HEK293 (cell line): ENCODE results near the gene NUBPL.

ENCODE experiments used
- CTCF ChIA-PET: fragments of 350-600 bp; formaldehyde crosslinking; extraction: SDS; loops from one replicate; lab custom pipeline; 2021; ENCODE audit warnings: antibody characterized with exemption; lab: Yijun Ruan, JAX
- POLR2A ChIA-PET: fragments of 300-600 bp; formaldehyde crosslinking; extraction: SDS; loops from one replicate; lab custom pipeline; 2020; ENCODE audit warnings: antibody characterized with exemption, inconsistent platforms; lab: Yijun Ruan, JAX
- H3K27ac ChIP-seq: fragments of 200-500 bp; sonication (Bioruptor generic); 2 replicates; pipeline ENCODE4 v1.5.1; 2014; ENCODE audit warnings: low read depth, low read length, control low read depth, inconsistent platforms; ENCODE audit errors: extremely low read depth
- H3K36me3 ChIP-seq, 2 experiments: fragments of 200-500 bp in 1 of 2; sonication (Bioruptor generic) in 1 of 2; 1 replicate in 1 of 2; 2 replicates in 1 of 2; pipeline ENCODE4 v1.5.1; 2014 to 2017; ENCODE audit warnings: inconsistent platforms in 2 of 2, low read length in 2 of 2; ENCODE audit not compliant: control insufficient read depth in 2 of 2, insufficient read depth in 1 of 2
- H3K4me1 ChIP-seq: fragments of 200-500 bp; sonication (Bioruptor generic); 2 replicates; pipeline ENCODE4 v1.5.1; 2014; ENCODE audit warnings: mild to moderate bottlenecking, low read length, inconsistent platforms; ENCODE audit not compliant: control insufficient read depth, insufficient read depth
- H3K4me3 ChIP-seq: 2 replicates; pipeline ENCODE4 v1.5.1; 2011; ENCODE audit warnings: low read depth, mild to moderate bottlenecking, control low read depth, low read length, moderate library complexity
- H3K9me3 ChIP-seq: fragments of 200-500 bp; sonication (Bioruptor generic); 2 replicates; pipeline ENCODE4 v1.5.1; 2014; ENCODE audit warnings: low read depth, low read length, inconsistent platforms; ENCODE audit not compliant: control insufficient read depth, insufficient read depth
- BCL11B ChIP-seq: fragments of 450-650 bp; formaldehyde crosslinking; IDR thresholded peaks from 2 replicates; pipeline ENCODE4 v1.5.1; 2016; ENCODE audit warnings: low read depth, missing biosample characterization, missing genetic modification characterization
- EGR2 ChIP-seq: fragments of 450-650 bp; formaldehyde crosslinking; IDR thresholded peaks from 2 replicates; pipeline ENCODE4 v1.5.1; 2016; ENCODE audit warnings: low read depth, missing biosample characterization, missing genetic modification characterization
- HOXD13 ChIP-seq: sonication (generic); formaldehyde crosslinking; IDR thresholded peaks from 2 replicates; pipeline ENCODE4 v1.8.0; 2022; ENCODE audit warnings: missing genetic modification reagents, borderline replicate concordance
- MEIS1 ChIP-seq: sonication (generic); formaldehyde crosslinking; IDR thresholded peaks from 2 replicates; pipeline ENCODE4 v1.8.1; 2022; ENCODE audit warnings: missing genetic modification reagents, mild to moderate bottlenecking, borderline replicate concordance
- PATZ1 ChIP-seq: fragments of 450-650 bp; formaldehyde crosslinking; IDR thresholded peaks from 2 replicates; pipeline ENCODE4 v1.5.1; 2016; ENCODE audit warnings: missing biosample characterization, missing genetic modification characterization
- SCRT1 ChIP-seq: fragments of 450-650 bp; formaldehyde crosslinking; IDR thresholded peaks from 2 replicates; pipeline ENCODE4 v1.5.1; 2016; ENCODE audit warnings: missing biosample characterization, missing genetic modification characterization, borderline replicate concordance
- TRIM28 ChIP-seq: IDR thresholded peaks from 2 replicates; pipeline ENCODE4 v1.6.1; 2011; ENCODE audit warnings: low read length, control low read depth, borderline replicate concordance
- YY1 ChIP-seq: fragments of 450-650 bp; formaldehyde crosslinking; IDR thresholded peaks from 2 replicates; pipeline ENCODE4 v1.5.1; 2018; ENCODE audit warnings: missing biosample characterization, missing genetic modification characterization
- ZBTB6 ChIP-seq: fragments of 450-650 bp; formaldehyde crosslinking; IDR thresholded peaks from 2 replicates; pipeline ENCODE4 v1.5.1; 2017; ENCODE audit warnings: missing biosample characterization, missing genetic modification characterization
- ZBTB8A ChIP-seq: fragments of 450-650 bp; formaldehyde crosslinking; IDR thresholded peaks from 2 replicates; pipeline ENCODE4 v1.5.1; 2016; ENCODE audit warnings: missing biosample characterization, missing genetic modification characterization
- ZNF155 ChIP-seq: fragments of 450-650 bp; formaldehyde crosslinking; IDR thresholded peaks from 2 replicates; pipeline ENCODE4 v1.5.1; 2016; ENCODE audit warnings: missing biosample characterization, missing genetic modification characterization
- ZNF157 ChIP-seq: fragments of 450-650 bp; formaldehyde crosslinking; IDR thresholded peaks from 2 replicates; pipeline ENCODE4 v1.5.1; 2016; ENCODE audit warnings: missing biosample characterization, missing genetic modification characterization
- ZNF266 ChIP-seq: fragments of 450-650 bp; formaldehyde crosslinking; IDR thresholded peaks from 2 replicates; pipeline ENCODE4 v1.5.1; 2016; ENCODE audit warnings: missing biosample characterization, missing genetic modification characterization, low read depth
- ZNF311 ChIP-seq: fragments of 450-650 bp; formaldehyde crosslinking; IDR thresholded peaks from 2 replicates; pipeline ENCODE4 v1.5.1; 2017; ENCODE audit warnings: missing biosample characterization, missing genetic modification characterization, borderline replicate concordance
- ZNF350 ChIP-seq: fragments of 450-650 bp; formaldehyde crosslinking; IDR thresholded peaks from 2 replicates; pipeline ENCODE4 v1.5.0; 2017; ENCODE audit warnings: missing biosample characterization, mild to moderate bottlenecking, missing genetic modification characterization
- ZNF514 ChIP-seq: fragments of 450-650 bp; formaldehyde crosslinking; IDR thresholded peaks from 2 replicates; pipeline ENCODE4 v1.5.1; 2016; ENCODE audit warnings: missing biosample characterization, missing genetic modification characterization
- ZNF529 ChIP-seq: fragments of 450-650 bp; formaldehyde crosslinking; IDR thresholded peaks from 2 replicates; pipeline ENCODE4 v1.5.1; 2017; ENCODE audit warnings: missing genetic modification characterization, missing biosample characterization; ENCODE audit not compliant: insufficient replicate concordance
- ZNF585B ChIP-seq: fragments of 450-650 bp; formaldehyde crosslinking; IDR thresholded peaks from 2 replicates; pipeline ENCODE4 v1.5.1; 2016; ENCODE audit warnings: missing biosample characterization, missing genetic modification characterization
- ZNF596 ChIP-seq: fragments of 450-650 bp; IDR thresholded peaks from 2 replicates; pipeline ENCODE4 v1.5.0; 2018; ENCODE audit warnings: missing biosample characterization, mild to moderate bottlenecking, missing genetic modification characterization, moderate library complexity
- ZNF621 ChIP-seq: fragments of 450-650 bp; formaldehyde crosslinking; IDR thresholded peaks from 2 replicates; pipeline ENCODE4 v1.5.1; 2017; ENCODE audit warnings: missing biosample characterization, missing genetic modification characterization
- ZNF658 ChIP-seq: fragments of 450-650 bp; formaldehyde crosslinking; IDR thresholded peaks from 2 replicates; pipeline ENCODE4; 2016; ENCODE audit warnings: missing biosample characterization, missing genetic modification characterization
- ZNF704 ChIP-seq: fragments of 450-650 bp; formaldehyde crosslinking; IDR thresholded peaks from 2 replicates; pipeline ENCODE4 v1.5.1; 2016; ENCODE audit warnings: missing biosample characterization, missing genetic modification characterization
- ZNF76 ChIP-seq: fragments of 450-650 bp; formaldehyde crosslinking; IDR thresholded peaks from 2 replicates; pipeline ENCODE4; 2016; ENCODE audit warnings: low read depth, missing biosample characterization, missing genetic modification characterization, borderline replicate concordance
- ZNF777 ChIP-seq: fragments of 450-650 bp; formaldehyde crosslinking; IDR thresholded peaks from 2 replicates; pipeline ENCODE4 v1.5.1; 2017; ENCODE audit warnings: missing biosample characterization, missing genetic modification characterization, borderline replicate concordance
- TF ChIP-seq, protein P1 (sequence below): fragments of 450-650 bp; formaldehyde crosslinking; IDR thresholded peaks from 2 replicates; pipeline ENCODE4 v1.5.1; 2016; ENCODE audit warnings: missing biosample characterization, missing genetic modification characterization, borderline replicate concordance
- TF ChIP-seq, protein P2 (sequence below): fragments of 450-650 bp; formaldehyde crosslinking; IDR thresholded peaks from 2 replicates; pipeline ENCODE4 v1.5.1; 2017; ENCODE audit warnings: missing biosample characterization, missing genetic modification characterization

NUBPL gene

GRCh38 chr14:31657917-31658316 lies 96.7 kb downstream of the NUBPL start (continued):
- TF ChIP-seq MEIS1 (CRISPR knock-in tag) (no peak), ZNF350 (tag by site-specific recombination) (no peak), BCL11B (no peak), ZNF266 (no peak), ZNF157 (tag by site-specific recombination) (no peak)
- TF ChIP-seq, protein P1, sequence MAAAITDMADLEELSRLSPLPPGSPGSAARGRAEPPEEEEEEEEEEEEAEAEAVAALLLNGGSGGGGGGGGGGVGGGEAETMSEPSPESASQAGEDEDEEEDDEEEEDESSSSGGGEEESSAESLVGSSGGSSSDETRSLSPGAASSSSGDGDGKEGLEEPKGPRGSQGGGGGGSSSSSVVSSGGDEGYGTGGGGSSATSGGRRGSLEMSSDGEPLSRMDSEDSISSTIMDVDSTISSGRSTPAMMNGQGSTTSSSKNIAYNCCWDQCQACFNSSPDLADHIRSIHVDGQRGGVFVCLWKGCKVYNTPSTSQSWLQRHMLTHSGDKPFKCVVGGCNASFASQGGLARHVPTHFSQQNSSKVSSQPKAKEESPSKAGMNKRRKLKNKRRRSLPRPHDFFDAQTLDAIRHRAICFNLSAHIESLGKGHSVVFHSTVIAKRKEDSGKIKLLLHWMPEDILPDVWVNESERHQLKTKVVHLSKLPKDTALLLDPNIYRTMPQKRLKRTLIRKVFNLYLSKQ, result no peak
- TF ChIP-seq, protein P2, sequence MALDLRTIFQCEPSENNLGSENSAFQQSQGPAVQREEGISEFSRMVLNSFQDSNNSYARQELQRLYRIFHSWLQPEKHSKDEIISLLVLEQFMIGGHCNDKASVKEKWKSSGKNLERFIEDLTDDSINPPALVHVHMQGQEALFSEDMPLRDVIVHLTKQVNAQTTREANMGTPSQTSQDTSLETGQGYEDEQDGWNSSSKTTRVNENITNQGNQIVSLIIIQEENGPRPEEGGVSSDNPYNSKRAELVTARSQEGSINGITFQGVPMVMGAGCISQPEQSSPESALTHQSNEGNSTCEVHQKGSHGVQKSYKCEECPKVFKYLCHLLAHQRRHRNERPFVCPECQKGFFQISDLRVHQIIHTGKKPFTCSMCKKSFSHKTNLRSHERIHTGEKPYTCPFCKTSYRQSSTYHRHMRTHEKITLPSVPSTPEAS (tag by site-specific recombination), result no peak

DNA sequence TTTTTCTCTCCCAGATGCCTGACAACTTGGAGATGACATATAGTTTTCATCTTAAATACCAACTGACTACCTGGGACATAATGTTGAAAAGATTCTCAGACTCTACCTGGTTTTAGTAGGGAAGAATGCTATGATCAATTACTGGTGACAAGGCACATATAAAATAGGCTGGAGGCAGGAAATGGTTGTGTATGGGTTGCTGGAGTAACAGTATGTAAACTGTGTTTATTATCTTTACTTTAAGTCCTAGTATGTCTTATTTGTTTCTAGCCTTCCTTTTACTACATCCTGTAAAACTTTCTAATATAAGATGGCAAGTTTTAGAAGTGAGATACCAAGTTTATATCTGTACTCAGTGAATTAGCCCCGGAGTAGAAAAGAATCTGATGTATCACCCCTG lies 98.1 kb downstream of the NUBPL start:
- ChIA-PET POLR2A (no interaction called here), CTCF (no interaction called here)
- H3K9me3 ChIP-seq, result no peaks in the 10 kb centered on the region
- no peak overlapping the region for H3K27ac ChIP-seq
- H3K4me1 ChIP-seq, result peaks cover 13% of the 10 kb centered on the region
- TF ChIP-seq ZNF621 (no peak), ZNF76 (tag by site-specific recombination) (no peak), ZBTB6 (no peak), HOXD13 (CRISPR knock-in tag) (no peak), ZBTB8A (tag by site-specific recombination) (no peak)
- TF ChIP-seq, all 188 proteins: peak for 0
- H3K36me3 ChIP-seq, result no peaks in the 10 kb centered on the region
- H3K4me3 ChIP-seq, result no peak overlapping the region

- no peak overlapping the region for H3K27ac ChIP-seq
- ChIA-PET POLR2A (no interaction called here), CTCF (no interaction called here)
- H3K4me1 ChIP-seq, result peaks cover 13% of the 10 kb centered on the region
- no peaks in the 10 kb centered on the region for H3K36me3 ChIP-seq
- H3K9me3 ChIP-seq, result no peaks in the 10 kb centered on the region
- H3K4me3 ChIP-seq, result no peak overlapping the region
- no peak for TF ChIP-seq SCRT1
- TF ChIP-seq YY1 (tag by site-specific recombination), result no peak
- no peak for TF ChIP-seq ZNF155 (tag by site-specific recombination)
- TF ChIP-seq ZNF704 (tag by site-specific recombination), result no peak
- no peak for TF ChIP-seq ZNF529 (tag by site-specific recombination)
- no peak for TF ChIP-seq ZNF777 (tag by site-specific recombination)
- no peak for TF ChIP-seq TRIM28
- TF ChIP-seq ZNF658 (tag by site-specific recombination), result no peak
- TF ChIP-seq ZNF585B, result no peak
- TF ChIP-seq PATZ1 (tag by site-specific recombination), result no peak
- no peak for TF ChIP-seq ZNF514 (tag by site-specific recombination)
- TF ChIP-seq ZNF311 (tag by site-specific recombination), result no peak
- no peak for TF ChIP-seq EGR2
- TF ChIP-seq ZNF596 (tag by site-specific recombination), result no peak
These were observed 99.0 kb downstream of the NUBPL start for GRCh38 chr14:31660191-31660590.
